GM13976 (cell line): Measurements from ENCODE around the gene TMEM100.

ENCODE experiments used
- DNase-seq: peaks from one replicate; pipeline ENCODE4 v3.0.0; 2012; ENCODE audit warnings: low spot score
- CTCF ChIP-seq: IDR thresholded peaks from 2 replicates; pipeline ENCODE4 v1.5.1; 2012; ENCODE audit warnings: borderline replicate concordance, mild to moderate bottlenecking; ENCODE audit not compliant: insufficient read depth; ENCODE audit errors: extremely low read depth, missing control alignments, control extremely low read depth
- in situ Hi-C: fragments of 300-500 bp; cut with MboI; formaldehyde crosslinking; loops from one replicate; pipeline ENCODE4 v1.12.0; 2022; ENCODE audit warnings: low sequenced_read_pairs, mixed read lengths, inconsistent platforms; ENCODE audit not compliant: unreplicated experiment

Gene TMEM100

GRCh38 chr17:55691666-55692065 lies 31.0 kb downstream of the TMEM100 start:
- in situ Hi-C loops = no loop called here
- DNase-seq = no peak
- TF ChIP-seq CTCF = no peak

GRCh38 chr17:55690105-55690508 lies 32.6 kb downstream of the TMEM100 start:
- DNase-seq = no peak
- no peak for TF ChIP-seq CTCF
- in situ Hi-C loops = no loop called here

- no peak for TF ChIP-seq CTCF
- DNase-seq = no peak
- in situ Hi-C loops = no loop called here
Observed at GRCh38 chr17:55689672-55690071, 33.0 kb downstream of the TMEM100 start.

- TF ChIP-seq CTCF = no peak
- in situ Hi-C loops = no loop called here
- no peak for DNase-seq
Observed at GRCh38 chr17:55688057-55688456, 34.6 kb downstream of the TMEM100 start.

GRCh38 chr17:55687037-55687436 lies 35.6 kb downstream of the TMEM100 start:
- DNase-seq = no peak
- in situ Hi-C loops = no loop called here
- TF ChIP-seq CTCF = no peak

GRCh38 chr17:55683550-55684315 lies 38.9 kb downstream of the TMEM100 start:
- TF ChIP-seq CTCF = no peak
- in situ Hi-C loops = no loop called here
- DNase-seq = no peak
